ENCODE results near the gene DCAF12L2. TPM values are rescaled to one million over a fixed set of nuclear protein-coding genes. Genes with fewer than 3 reads are reported as not detected.

DCAF12L2 gene
- total RNA-seq = under 0.01 and 0.13 TPM in 2 replicates

DNA sequence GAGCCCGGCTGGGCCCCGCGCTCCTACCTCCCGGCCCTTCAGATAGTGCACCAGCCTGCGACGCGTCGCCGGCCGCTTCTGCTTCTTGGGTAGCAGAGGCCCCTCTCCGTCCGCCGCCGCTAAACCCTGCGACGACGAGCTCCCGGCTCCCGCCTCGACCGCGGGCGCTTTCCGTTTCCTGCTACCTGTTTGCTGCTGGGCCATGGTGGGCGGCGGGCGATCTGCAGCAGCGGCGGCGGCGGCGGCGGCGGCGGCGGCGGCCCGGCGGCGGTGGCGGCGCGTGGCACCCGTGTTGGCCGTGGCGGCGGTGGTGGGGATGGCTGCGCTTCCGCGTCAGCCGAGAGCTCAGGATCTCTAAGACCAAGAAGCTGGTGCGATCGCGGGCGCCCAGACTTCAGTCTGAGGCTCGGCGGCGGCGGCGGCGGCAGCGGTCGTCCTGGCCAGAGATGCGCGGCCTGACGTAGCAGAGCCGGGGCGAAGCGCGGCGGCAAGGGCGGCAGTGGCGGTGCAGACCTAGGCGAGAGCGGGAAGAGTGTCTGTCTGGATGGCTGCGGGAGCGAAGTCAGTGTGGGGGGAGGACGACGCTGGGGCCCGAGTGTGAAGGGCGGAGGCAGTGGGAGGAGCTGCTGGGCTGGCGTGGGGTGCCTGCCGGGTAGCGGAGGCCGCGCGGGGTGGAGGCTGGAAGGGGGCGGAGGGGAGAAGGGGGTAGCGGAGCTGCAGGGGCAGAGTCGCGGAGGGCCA, at the start of gene DCAF12L2:
DCAF12L2 (minus strand) TSS at position 569 of the 741 bp plus-strand sequence; CDS start at position 204, 365 bp downstream.

Data from mesangial cell (primary cell).